Testis (tissue), 3 donors: ENCODE data around the gene PNMA8C. TPM values are rescaled to one million over a fixed set of nuclear protein-coding genes. Genes with fewer than 3 reads are reported as not detected.

ENCODE experiments used
- DNase-seq: peaks from one replicate; pipeline ENCODE4 v3.0.0-alpha.2; 2019
- H3K27ac ChIP-seq, 2 donors: fragments of 200-600 bp; sonication (generic); one replicate each; pipeline ENCODE4 v1.5.1; 2019
- H3K27me3 ChIP-seq: fragments of 200-600 bp; sonication (generic); one replicate; pipeline ENCODE4 v1.5.1; 2019
- H3K36me3 ChIP-seq: fragments of 200-600 bp; sonication (generic); one replicate; pipeline ENCODE4 v1.5.1; 2017; ENCODE audit warnings: low read depth; ENCODE audit errors: missing control alignments
- H3K4me1 ChIP-seq: fragments of 200-600 bp; sonication (generic); one replicate; pipeline ENCODE4 v1.5.1; 2019
- H3K4me3 ChIP-seq, 2 donors: fragments of 200-600 bp; sonication (generic); one replicate each; pipeline ENCODE4 v1.5.1; 2017 to 2019
- H3K9me3 ChIP-seq: fragments of 200-600 bp; sonication (generic); one replicate; pipeline ENCODE4 v1.5.1; 2017
- POLR2A ChIP-seq: fragments of 450-650 bp; IDR thresholded peaks from one replicate; pipeline ENCODE4 v1.6.1; 2017; ENCODE audit warnings: antibody characterized with exemption, mild to moderate bottlenecking, moderate library complexity
- WGBS, 2 donors: methylation state at CpG; one replicate each; pipeline ENCODE4 v1.1.5; 2018; 5-methylcytosine and 5-hydroxymethylcytosine counted together
- intact Hi-C: fragments of 100-400 bp; cut with DNase I; formaldehyde crosslinking; loops from one replicate; pipeline ENCODE4 v1.15.1; 2023; ENCODE audit warnings: low total_unique reads
- polyA plus RNA-seq: library from polyadenylated mRNA; stranded (reverse); fragments of 350-450 nt; fragmentation: Illumina TruSeq; extraction: RNeasy Lipid Tissue Mini Kit (QIAGEN cat#74804); gene quantifications from one replicate; pipeline ENCODE4 v1.2.3, GENCODE V29; 2014; ENCODE audit warnings: low read depth, low replicate concordance; ENCODE audit not compliant: insufficient read depth
- total RNA-seq, 2 donors: library from RNA; depleted of rRNA; stranded (reverse); fragments of >200 nt; gene quantifications; one replicate each; pipeline ENCODE4 v1.2.3, GENCODE V29; 2016
- TF ChIP-seq, protein P1 (sequence below), 3 experiments: fragments of 450-650 bp in 2 of 3; fragments of 200-600 bp in 1 of 3; sonication (generic) in 1 of 3; IDR thresholded peaks; one replicate each; pipeline ENCODE4 v1.5.1; 2016 to 2019; ENCODE audit warnings: antibody characterized with exemption in 3 of 3, mild to moderate bottlenecking in 2 of 3, moderate library complexity in 1 of 3

Gene PNMA8C
- total and polyA plus RNA-seq, 3 donors from 2014 or later, result 1.2 to 1.9 (median 1.4) TPM

DNA sequence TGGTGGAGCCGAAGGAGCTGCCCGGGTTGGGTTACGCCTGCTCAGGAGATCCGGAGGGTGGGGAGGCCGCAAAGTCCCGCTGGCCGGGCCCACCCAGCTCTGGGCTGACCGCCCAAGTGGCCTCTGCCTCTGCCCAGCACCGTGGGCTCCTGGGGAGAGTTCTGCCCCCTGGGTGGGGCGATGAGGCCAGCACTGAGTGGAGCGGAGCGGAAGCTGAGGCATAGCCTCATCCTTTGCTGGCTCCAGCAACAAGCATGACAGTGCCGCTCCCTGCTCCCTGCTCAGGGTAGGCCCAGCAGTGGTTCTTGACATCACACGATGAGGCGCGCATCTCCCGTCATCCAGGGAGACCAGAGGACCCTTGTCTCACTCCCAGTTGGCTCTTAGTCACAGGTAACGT lies 37.9 kb downstream of the PNMA8C start:
- Histone ChIP-seq H3K4me3 (no peak overlapping the region), H3K36me3 (no peaks in the 10 kb centered on the region), H3K4me1 (peaks cover 16% of the 10 kb centered on the region), H3K27me3 (no peaks in the 10 kb centered on the region), H3K27ac (no peak overlapping the region), H3K9me3 (no peaks in the 10 kb centered on the region)
- 34 to 67% methylated on average over 7 to 18 of the region's 18 CpGs for WGBS, 2 donors
- DNase-seq, result no peak
- TF ChIP-seq POLR2A, result no peak
- TF ChIP-seq, protein P1, sequence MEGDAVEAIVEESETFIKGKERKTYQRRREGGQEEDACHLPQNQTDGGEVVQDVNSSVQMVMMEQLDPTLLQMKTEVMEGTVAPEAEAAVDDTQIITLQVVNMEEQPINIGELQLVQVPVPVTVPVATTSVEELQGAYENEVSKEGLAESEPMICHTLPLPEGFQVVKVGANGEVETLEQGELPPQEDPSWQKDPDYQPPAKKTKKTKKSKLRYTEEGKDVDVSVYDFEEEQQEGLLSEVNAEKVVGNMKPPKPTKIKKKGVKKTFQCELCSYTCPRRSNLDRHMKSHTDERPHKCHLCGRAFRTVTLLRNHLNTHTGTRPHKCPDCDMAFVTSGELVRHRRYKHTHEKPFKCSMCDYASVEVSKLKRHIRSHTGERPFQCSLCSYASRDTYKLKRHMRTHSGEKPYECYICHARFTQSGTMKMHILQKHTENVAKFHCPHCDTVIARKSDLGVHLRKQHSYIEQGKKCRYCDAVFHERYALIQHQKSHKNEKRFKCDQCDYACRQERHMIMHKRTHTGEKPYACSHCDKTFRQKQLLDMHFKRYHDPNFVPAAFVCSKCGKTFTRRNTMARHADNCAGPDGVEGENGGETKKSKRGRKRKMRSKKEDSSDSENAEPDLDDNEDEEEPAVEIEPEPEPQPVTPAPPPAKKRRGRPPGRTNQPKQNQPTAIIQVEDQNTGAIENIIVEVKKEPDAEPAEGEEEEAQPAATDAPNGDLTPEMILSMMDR (IDR thresholded peaks at IDR 0.05), result no peak
- intact Hi-C loops, result no loop called here

DNA sequence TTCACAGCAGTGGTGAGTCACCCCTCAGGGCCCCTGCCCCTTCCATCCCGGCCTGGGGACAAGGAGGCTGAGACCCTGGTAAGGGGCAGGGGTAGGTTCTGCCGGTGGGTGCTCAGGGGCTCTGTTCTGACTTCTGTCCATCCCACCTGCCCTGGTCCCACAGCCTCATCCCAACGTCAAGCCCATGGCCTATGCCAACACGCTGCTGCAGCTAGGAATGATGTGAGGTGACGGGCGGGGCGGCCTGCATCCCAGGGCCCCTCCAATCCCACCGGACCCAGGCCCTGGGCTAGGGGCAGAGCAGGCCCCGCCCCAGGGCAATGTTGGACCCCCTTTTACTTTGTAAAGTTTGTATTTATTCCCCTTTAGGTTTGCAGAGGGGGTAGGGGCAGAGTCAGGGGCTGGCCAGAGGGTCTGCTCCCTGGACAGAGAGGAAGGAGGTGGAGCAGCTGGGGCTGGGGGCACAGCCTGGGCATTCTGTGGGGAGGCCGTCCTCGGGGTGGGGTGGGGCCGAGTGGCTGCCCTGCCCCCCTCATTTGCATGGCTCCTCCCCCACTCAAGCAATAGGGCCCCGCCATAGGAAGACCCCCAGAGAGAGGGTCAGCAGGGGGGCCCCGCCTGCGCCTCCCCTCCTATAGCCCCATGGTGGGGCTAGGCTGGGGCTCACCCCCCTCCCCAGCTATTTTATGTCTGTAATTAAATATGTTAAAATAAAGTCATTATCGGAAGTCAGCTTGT lies 38.4 kb downstream of the PNMA8C start:
- DNase-seq, result no peak
- Histone ChIP-seq H3K36me3 (no peaks in the 10 kb centered on the region), H3K4me1 (peaks cover 16% of the 10 kb centered on the region), H3K27me3 (no peaks in the 10 kb centered on the region), H3K27ac (no peak overlapping the region), H3K9me3 (no peaks in the 10 kb centered on the region), H3K4me3 (no peak overlapping the region)
- 73 to 83% methylated on average over 6 to 16 of the region's 16 CpGs for WGBS, 2 donors
- intact Hi-C loops, result no loop called here
- no peak for TF ChIP-seq POLR2A
- TF ChIP-seq, protein P1 (IDR thresholded peaks at IDR 0.05), result no peak

DNA sequence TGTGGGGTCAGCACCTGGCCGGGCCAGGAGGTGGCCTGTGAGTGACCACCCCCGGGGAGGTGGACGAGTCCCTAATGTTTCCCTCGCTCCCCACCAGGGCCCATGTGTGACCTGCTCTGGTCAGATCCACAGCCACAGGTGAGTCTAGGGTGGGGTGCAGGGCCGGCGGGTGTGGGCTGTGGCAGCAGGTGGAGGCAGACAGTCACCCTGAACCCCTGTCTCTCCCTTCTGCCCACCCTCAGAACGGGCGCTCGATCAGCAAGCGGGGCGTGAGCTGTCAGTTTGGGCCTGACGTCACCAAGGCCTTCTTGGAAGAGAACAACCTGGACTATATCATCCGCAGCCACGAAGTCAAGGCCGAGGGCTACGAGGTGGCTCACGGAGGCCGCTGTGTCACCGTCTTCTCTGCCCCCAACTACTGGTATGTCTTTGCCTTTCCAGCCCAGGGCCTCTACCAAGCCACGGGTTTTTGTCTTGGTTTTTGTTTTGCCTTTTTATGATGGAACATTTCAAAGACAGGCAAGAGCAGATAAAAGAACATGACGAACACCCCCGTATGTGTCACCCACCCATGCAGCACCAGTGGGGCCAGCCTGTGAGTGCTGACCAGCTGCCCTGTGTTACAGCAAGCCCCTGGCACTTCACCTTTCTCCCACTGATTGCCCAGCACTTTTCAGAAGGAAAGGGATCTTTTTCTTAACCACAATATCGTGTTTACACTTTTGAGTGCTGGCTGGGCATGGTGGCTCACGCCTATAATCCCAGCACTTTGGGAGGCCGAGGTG lies 40.2 kb downstream of the PNMA8C start:
- DNase-seq, result no peak
- Histone ChIP-seq H3K27me3 (no peaks in the 10 kb centered on the region), H3K9me3 (no peaks in the 10 kb centered on the region), H3K27ac (no peak overlapping the region), H3K4me1 (peaks cover 16% of the 10 kb centered on the region), H3K36me3 (no peaks in the 10 kb centered on the region), H3K4me3 (no peak overlapping the region)
- intact Hi-C loops, result no loop called here
- no peak for TF ChIP-seq POLR2A
- TF ChIP-seq, protein P1 (IDR thresholded peaks at IDR 0.05), result no peak
- 83 to 87% methylated on average over 12 to 25 of the region's 25 CpGs for WGBS, 2 donors

DNA sequence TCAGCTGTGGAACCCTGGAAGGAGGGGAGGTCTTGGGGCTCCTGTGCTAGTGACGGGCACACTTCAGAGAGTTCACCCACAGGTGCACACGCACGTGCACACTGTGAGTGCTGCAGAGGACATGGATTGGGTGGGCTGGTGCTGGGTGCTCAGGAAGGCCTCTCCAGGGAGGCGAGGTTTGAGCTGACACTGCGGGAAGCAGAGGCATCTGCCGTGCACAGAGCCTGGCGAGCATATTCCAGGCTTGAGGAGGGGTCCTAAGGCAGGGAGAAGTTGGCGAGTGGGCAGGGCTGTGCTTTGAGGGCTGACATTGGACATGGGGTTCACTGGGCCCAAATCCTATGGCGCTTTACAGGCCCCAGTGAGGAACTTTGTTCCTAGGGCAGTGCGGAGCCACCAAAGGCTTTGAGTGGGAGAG lies 41.0 kb downstream of the PNMA8C start:
- intact Hi-C loops, result no loop called here
- H3K9me3 ChIP-seq, result no peaks in the 10 kb centered on the region
- no peak for DNase-seq
- 97 to 98% methylated on average over 6 to 10 of the region's 10 CpGs for WGBS, 2 donors
- no peak overlapping the region for H3K4me3 ChIP-seq
- no peaks in the 10 kb centered on the region for H3K36me3 ChIP-seq
- H3K4me1 ChIP-seq, result peaks cover 10% of the 10 kb centered on the region
- no peak overlapping the region for H3K27ac ChIP-seq
- H3K27me3 ChIP-seq, result no peaks in the 10 kb centered on the region
- no peak for TF ChIP-seq POLR2A
- TF ChIP-seq, protein P1 (IDR thresholded peaks at IDR 0.05), result no peak
